ENCODE data around the gene DLX1.
"Not testable (repeated sequence)": the region's sequence is repeated elsewhere in the genome, so short reads cannot be mapped to it uniquely, and the experiment has no call there.

DLX1 gene

DNA sequence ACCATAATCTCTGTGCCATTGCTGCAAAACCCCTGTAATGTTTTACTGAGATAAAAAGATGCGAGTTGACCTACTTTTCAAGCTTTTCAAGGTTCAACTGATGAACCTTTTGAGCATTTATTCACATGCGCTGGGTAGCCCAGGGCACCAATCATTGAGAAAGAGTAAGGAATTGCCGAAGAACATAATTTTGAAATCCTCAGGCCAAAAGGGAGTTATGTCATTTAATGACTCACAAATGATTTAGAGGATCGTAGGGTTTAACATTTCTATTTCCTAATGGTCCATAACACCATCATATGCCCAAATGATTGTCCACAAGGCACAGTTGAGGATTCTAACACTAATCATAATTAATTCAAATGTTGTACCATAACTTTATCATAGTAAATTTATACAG, 20.2 kb upstream of the DLX1 start:
- DNase-seq (ENCODE audit: low read depth): no peak

DNA sequence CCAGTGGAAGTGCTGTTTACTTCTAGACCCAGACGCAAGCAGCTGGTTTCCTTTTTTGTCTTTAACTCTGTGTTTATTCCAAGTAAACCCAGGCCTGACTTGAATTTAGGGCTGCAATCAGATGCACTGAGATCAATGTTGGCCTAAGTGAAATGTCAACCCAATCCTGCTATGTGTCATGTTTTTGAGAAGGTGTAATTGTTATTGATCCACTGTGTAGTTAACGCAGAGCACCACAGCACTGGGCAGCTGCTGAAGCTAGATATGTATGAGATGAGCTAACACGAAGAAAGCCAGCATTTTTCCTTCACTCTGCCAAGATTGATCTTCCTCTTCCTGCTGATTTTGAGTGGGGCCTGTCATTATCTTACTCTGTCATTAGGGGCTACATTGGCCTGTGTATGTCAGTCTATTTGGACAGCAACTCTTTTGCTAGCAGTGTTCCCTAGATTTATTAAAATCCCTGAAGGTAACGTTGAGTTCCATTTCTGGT, 18.9 kb upstream of the DLX1 start:
- no peak for DNase-seq (ENCODE audit: low read depth)

DNA sequence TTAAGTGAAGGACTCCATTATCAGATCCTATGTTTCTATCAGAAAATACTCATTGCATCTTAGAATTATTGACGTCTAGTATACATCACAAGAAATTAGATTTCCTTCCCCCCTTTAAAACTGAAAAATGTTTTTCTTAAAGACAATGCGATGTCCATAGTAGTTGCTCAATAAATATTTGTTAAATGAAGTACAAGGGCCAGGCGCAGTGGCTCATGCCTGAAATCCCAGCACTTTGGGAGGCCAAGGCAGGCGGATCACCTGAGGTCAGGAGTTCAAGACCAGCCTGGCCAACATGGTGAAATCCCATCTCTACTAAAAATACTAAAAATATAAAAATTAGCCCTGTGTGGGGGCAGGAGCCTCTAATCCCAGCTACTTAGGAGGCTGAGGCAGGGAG, 17.4 kb upstream of the DLX1 start:
- not testable (repeated sequence) for DNase-seq (ENCODE audit: low read depth)

DNA sequence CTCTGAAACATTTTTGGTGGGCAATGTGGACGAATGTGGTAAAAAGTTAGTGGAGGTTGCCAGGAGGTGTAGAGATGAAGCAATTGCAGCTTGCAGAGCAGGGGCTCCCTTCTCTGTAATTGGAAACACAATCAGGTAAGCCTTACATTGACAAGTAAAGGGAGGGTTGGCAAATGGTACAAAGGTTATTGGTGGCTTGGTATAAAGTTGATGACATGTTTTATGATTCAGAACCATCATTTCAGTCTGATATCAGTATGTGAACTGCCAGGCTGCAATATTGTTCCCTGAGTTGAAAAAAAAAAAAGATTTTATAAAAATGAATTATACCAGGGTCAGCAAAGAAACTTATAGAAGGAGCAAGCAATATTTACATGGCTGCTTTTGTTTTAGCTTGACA, 14.4 kb upstream of the DLX1 start:
- no peak for DNase-seq (ENCODE audit: low read depth)

DNA sequence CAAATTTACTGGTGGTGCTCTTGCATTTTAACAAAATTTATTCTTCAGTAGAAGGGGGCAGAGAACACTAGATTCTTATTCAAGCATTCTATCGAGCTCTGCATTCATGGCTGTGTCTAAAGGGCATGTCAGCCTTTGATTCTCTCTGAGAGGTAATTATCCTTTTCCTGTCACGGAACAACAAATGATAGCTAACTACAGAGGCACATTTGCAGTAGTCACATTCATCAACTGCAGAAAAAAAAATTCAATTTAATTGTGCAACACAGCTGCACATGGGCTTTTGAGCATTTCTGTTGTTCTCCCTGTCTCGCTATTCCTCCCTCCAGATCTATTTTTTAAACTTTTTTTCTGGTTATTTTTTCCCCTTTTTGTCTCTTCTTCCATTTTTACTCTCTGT, 13.0 kb upstream of the DLX1 start:
- no peak for DNase-seq (ENCODE audit: low read depth)

DNA sequence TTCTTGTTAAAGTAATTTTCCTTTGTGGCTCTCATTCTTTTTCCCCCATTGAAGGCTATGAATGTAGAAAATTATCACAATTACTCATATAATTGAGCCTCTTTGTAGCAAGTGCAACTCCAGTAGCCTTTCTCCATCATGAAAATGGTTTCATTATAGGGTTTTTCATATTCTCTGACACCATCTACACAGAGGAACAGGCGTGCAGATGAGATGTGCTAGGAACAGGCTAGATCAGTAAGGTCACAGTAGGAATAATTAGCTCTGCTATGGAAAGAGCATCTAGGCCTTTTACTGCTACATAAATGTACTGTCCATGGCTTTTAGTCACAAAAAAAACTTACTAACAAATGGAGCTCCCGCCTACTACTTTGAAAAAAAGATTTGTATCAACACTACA, 12.6 kb upstream of the DLX1 start:
- no peak for DNase-seq (ENCODE audit: low read depth)

DNA sequence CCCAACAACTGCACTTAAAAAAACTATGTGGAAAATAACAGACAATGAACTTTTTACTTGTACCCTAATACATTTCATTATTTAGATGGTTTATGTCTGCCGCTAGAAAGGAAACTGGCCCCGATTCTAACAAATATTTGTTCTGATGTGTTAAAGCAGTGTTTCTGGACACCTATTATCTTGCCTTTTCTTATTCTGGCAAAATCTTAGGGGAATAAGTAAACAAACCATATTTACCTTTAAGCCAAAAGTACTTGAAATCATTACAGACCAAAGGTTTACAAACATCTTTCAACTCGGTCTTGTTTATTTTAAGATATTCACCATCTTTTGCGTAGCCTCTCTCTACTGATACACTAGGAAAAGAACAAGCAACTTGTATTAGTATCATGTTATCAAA, 11.8 kb upstream of the DLX1 start:
- no peak for DNase-seq (ENCODE audit: low read depth)

DNA sequence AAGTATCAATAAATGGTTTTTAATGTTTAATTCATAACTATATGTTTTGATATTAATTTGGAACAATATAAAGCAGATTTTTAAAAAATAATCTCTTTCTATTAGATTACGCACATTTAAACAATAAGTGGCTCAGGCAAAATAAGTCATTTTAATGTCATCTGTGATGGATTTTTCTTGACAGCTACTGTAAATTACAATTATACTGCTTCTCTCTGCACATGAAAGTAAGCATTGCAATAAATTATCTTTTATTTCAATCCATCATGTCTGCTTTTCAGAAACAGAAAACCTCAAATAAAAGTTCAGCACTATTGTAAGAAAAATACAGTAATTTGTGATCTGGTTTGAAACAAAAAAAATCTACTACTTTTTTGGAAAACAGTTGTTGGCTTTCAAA, 11.1 kb upstream of the DLX1 start:
- DNase-seq (ENCODE audit: low read depth): no peak

DNA sequence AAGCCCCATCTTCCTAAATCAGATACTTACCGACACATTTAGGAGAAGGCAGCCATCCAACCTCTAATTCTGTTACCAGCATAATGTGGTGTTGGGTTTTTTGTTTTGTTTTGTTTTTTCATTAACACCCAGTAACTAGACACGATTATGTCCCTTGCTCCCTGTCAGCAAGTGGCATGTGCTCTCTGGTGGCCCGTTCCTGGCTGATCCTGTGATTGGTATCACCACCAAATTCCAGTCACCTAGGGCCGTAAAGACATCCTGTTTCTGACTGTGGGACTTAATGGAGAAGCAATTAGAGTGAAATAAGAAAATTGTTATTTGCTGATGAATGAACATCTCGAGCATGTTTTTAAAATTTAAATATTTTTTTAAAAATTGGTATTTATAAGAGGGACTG, 5.9 kb upstream of the DLX1 start:
- no peak for DNase-seq (ENCODE audit: low read depth)

DNA sequence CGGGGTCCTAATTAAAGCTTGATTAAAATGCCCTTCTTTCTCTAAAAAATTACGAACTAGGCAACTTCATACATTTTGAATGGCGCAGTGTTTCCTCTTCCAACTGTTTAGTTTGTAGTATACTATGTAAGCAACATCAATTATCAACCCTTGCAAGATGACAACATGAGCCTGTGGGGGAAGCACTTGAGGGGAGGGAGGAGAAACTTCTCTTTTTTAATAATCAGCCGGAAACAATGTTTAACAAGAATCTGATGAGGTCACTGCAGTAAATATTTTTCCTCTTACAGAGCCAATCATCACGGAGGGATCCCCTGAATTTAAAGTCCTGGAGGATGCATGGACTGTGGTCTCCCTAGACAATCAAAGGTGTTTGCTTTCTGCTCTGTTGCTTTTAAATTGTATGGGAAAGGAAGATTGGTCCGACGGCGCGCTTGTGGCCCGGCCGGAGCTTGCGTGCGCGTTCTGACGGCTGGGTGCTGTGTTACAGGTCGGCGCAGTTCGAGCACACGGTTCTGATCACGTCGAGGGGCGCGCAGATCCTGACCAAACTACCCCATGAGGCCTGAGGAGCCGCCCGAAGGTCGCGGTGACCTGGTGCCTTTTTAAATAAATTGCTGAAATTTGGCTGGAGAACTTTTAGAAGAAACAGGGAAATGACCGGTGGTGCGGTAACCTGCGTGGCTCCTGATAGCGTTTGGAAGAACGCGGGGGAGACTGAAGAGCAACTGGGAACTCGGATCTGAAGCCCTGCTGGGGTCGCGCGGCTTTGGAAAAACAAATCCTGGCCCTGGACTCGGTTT, 5.3 kb upstream of the DLX1 start:
- peak; percentile 58 for DNase-seq (ENCODE audit: low read depth)

DNA sequence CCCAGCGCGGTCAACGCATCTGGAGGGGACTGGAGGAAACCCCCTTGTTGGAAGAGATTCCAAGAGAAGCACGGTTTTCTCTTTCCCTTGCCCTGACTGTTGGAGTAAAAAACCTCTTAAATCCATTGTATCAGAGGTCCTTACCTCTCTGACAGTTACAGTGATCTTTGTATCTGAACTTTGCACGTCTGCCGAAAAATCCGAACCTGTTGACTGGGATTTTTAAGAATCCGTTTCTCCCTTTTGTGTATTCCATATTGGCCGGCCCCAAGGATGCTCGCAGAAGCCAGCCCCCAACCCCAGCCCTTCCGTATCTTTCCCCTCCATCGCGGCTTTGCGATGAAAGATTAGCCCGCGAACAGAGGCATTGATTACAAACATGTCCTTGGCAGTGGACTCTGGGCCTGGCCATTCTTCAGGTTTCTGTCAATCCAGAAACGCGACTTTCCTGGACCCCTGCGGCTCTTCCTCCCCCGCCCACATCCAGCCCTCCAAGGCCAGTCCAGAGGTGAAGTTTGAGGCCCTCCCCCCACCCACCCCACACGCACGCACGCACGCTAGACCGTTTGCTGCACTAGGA, 4.6 kb upstream of the DLX1 start:
- DNase-seq (ENCODE audit: low read depth): no peak

DNA sequence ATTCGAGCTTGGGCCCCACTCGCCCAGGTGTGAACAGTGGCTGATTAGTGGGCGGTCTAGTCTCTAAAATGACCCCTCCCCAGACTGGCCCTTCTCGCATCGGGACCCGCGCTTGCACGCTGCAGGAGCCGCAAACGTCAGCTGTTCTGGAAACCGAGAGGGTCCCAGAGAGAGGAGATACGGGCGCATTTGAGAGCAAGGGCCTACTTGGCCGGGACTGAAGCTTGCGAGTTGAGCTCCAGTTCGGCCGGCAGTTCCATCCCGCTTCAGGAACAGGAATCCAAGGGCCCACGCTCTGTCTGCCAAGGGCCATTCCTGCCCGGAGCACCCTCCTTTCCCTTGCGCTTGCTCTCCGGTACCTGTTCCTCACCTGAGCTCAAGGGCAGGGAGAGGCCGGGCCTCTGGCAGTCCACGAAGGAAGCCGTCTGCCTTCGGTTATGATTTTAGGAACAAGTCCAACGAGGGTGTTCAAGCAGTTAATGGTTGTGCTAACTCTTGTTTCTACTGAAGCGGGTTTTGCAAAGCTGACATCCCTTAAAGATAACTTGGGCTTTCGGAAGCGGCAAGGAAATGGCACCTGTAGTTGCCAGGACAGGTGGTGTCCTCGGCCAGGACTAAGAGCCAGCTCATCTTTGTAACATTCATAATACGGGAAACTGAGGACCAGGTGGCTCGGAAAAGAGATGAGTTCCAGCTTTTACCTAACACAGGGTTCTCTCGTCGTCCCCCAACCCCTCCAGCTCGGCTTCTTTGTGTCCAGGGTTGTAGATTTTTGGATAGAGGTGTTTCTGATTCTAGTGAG, 3.9 kb upstream of the DLX1 start:
- DNase-seq (ENCODE audit: low read depth): no peak

DNA sequence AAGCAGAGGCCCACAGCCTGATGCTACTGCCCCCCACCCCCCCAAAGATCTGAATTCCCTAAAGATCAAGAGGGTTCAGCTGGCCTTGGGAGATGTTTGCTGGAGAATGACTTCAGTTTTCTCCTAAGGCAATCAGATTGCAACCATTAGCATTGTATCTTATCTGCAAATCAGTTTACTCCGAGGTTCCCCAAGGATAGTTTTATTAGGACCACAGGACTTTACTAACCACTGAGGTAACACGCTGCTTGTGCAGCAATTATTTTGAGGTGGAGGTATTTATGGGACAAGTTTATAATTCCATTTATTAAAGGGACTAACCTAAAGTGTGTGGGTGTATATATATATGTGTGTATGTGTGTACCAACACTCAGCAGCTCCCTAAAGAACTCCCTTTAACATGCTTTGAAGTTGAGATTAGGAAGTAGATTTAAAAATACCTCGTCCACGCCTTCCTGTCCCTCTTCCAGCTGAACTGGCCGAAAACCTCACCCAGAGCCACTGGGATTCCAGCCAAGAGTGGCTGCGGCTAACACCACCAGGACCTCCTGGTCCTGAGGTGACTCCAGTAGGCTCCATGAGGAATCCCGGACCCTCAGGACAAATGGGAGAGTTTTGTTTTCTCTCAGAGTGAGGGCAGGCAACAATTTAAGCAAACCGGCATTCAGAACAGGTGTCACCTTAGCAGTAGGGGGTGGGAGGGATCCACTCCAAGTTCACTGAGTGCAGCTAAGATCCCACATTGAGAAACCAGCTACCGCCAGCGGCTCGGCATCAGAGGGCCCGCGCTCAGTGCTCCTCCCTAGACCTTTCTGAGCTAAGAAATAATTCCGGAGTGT, 3.0 kb upstream of the DLX1 start:
- no peak for DNase-seq (ENCODE audit: low read depth)

DNA sequence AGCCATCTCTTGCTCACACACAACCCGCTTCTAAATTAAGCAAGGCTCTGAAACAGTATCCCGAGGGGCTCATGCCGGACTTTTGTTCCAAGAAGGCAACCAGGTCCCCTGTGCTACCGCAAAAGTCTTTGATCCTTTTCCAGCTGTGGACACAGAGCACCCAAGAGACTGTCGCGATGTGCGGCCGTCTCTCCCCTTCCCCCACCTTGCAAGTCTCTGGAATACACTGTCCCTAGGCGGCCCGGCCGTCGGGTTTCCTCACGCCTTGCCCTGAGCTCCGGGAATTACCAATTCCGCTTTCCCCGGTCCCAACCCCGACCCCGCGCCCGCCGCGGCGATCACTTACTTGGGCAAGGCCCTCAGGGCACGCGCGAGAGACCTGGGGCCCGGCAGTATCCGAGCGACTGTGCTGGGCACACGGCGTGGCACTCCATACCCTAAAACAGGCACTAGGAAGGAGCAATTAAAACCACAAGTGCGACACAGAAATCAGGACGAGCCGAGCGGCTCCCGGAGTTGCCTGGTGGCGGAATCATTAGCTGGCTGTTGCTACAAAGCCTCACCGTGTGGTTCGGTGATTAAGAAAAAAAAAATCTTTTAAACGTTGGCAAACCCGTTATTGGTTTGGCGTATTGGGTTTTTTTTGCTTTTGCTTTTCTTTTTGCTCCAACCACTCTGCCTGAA, 2.2 kb upstream of the DLX1 start:
- no peak for DNase-seq (ENCODE audit: low read depth)

DNA sequence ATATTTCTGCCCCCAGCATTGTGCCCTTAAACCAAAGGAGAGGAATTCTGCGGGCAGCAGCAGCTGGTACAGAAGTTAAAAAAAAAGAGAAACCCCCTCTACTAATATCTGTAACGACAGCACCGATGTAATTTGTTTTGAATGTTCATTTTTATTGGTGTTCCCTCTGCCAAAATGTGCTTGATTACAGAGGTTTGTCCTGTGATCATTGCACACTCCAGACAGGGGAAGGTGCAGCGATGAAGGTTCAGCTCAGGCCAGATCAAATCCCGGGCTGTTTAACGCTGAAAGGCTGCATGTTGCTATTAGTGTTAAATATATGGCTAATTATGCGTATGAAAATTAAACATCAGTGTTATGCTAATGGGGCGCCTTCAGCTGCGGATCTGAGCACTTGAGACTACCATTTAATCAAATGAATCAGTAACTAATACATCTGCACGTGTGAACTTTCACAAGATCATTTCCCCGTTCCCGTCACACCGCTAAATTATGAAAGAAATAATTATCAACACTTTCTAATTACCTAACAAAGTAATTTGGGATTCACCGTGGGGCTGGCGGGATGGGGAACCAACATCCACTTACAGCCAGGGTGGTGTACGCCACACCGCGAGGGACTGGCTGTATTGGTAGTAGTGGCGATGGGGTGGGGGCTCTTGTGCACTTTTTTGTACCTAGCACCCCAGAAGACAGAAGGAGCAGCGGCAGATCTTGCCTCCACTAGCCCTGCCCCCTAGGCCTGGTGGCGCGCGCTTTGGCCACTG, 1.5 kb upstream of the DLX1 start:
- no peak for DNase-seq (ENCODE audit: low read depth)

DNA sequence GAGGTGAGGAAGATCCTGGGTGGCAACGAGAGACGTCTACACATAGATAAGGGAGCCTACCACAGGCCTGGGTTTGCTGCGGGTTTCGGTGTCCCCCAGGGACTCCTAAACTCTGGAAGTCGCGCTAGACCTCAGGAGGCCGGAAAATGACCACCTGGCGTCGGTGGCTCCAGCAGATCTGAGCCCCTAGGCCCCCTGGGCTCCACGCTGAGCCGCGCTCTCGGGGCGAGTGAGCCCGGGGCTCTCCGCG, 987 bp upstream of the DLX1 start:
- peak; percentile 59 for DNase-seq (ENCODE audit: low read depth)

DNA sequence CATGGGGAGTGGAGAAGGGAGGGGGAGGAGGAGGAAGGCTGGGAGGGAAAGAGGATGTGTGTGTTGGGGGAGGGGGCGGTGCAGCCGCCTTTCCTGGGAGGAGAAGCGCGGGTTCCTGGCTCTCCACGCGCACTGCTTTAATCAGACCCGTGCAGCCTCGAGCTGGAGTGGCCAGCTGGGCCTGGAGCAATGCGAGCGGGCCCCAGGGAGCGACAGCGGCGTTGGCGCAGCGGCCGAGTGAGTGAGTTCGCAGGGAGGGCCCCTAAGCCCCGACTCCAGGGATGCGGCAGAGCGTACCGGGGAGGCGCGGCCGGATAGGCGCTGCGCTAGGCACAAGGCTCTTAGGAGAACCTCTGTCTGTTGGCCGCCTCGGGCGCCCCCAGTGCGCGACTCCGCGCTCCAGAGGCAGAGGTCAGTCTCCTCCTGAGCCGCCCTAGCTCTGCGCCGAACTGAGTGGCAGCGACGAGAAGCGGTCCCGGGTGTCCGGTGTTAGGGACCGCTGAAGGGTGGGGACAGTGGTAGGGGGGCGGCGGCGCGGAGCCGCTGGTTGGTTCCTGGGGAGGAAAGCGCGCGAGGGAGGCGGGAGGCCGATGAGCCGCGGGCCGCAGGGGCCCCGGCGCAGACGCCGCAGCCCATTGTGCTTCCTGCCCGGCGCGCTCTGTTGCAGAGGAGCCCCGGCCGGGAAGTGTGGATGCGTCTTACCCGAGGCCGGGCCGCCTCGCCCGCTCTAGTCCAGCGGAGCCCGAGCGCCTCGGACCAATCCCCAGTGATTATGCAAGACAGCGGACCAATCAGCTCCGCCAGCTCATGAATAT, 455 bp upstream of the DLX1 start:
- peak; percentile 98 for DNase-seq (ENCODE audit: low read depth)

DNA sequence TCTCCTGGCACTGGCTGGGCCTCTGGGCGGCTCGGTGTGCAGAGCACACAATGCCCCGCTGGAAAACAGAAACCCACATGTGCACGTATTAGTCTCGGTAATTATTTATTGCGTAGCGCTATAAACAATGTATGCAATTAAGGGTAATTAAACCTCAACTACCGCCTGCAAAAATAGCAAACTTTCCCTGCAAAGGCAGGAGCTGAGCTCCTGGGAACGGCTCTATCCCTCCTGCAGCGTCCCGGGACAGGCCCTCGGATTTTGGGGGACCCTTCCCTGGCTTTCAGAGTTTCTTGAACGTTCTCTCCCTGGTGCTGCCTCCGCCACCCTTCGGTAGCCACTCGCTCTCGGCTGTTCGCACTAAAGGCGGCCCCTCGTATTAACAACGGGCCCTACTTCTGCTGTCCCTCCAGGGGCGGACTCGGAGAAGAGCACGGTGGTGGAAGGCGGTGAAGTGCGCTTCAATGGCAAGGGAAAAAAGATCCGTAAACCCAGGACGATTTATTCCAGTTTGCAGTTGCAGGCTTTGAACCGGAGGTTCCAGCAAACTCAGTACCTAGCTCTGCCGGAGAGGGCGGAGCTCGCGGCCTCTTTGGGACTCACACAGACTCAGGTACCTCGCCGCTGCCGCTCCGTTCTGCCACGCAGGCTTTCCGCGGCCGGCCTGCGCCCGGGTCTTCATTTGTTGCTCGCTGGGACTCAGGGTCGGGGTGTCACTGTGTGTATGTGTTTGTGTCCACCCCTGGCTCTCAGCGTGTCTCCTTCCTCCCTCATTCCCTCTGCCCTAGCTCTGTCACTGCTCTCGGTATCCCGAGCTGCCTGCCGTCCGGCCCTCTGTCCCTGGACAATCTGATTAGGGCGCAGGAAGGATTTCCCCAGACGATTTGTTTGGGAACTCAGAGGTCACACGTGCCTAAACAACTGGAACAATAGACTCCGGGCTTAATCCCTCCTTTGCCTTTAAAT, 1.2 kb downstream of the DLX1 start:
- peak; percentile 60 for DNase-seq (ENCODE audit: low read depth)

DNA sequence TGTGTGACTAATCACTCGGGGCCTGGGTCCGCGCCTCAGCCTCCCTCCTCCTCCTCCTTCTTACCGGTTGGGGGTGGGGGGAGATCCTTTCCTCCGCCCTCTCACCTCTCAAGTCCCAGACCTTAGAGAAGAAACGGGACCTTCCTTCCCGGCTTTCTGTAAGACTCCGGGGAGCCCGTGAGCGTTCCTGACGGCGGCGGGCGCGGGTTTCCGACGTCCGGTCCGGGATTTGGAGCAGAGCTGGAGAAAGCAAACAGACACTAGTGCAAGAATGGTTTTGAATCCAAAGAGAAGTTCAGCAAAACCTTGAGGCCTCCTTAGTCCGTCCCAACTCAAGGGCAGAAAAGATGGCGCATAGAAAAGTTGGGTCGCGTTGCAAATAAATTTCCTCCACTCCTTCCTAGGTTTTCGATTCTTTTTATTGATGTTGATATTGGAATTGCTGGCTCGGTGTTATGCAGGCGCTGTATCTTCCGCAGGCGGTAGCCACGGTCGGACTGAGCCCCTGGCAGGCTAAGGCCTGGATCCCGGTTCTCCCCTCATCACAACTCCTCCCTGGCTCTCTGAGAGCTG, 2.0 kb downstream of the DLX1 start:
- DNase-seq (ENCODE audit: low read depth): no peak
